Neuron (in vitro differentiated cells): ENCODE measurements around the gene TBC1D9B.
A peak's percentile ranks its signal among the peaks of the same experiment; 100 is the strongest.

ENCODE experiments used
- H2AFZ ChIP-seq: one replicate; pipeline ENCODE4 v1.6.1; 2013; ENCODE audit warnings: low read depth, mild to moderate bottlenecking, inconsistent platforms, low read length, moderate library complexity
- H3K27me3 ChIP-seq: one replicate; pipeline ENCODE4 v1.6.1; 2013; ENCODE audit warnings: low read length; ENCODE audit not compliant: insufficient read depth
- H3K36me3 ChIP-seq: one replicate; pipeline ENCODE4 v1.6.1; 2013; ENCODE audit warnings: low read length; ENCODE audit not compliant: insufficient read depth
- H3K4me1 ChIP-seq: one replicate; pipeline ENCODE4 v1.6.1; 2013; ENCODE audit warnings: low read length; ENCODE audit not compliant: insufficient read depth
- H3K4me3 ChIP-seq: 2 replicates; pipeline ENCODE4 v1.5.1; 2013; ENCODE audit warnings: mild to moderate bottlenecking, low read length, moderate library complexity
- H3K9me3 ChIP-seq: one replicate; pipeline ENCODE4 v1.6.1; 2013; ENCODE audit warnings: low read length

The TBC1D9B gene

DNA sequence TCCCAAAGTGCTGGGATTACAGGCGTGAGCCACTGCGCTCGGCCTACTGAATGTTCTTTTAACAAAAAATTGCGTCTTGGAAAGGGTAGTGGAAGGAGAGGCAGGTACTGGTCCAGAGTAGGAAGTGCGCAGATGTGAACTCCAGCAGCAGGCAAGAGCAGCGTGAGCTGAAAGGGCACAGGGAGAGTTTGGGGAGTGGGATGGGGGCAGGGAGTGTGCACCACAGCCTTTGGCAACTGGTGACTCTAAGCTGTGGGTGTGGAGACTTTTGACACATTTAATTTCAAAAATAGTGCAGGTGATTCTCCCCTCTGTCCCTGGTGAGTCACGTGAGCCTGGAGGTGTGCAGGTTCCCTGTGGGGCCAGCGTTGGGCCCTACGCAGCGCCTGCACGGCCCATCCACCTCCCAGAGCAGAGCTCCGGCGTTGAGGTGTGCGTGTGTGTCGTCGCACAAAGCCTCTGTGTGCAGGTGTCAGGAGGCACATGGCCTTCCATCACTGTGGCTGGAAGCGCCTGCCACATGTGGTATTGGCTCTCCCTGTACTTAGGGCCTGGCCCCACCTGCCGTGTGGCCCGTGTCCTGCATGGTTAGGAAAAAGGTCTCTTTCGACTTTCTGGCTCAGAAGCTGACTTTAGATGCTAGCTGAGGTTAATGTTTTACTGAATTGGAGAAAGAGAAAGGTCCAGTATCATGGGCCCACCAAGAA, 75.5 kb downstream of the TBC1D9B start:
- H3K36me3 ChIP-seq = peaks cover 64% of the 10 kb centered on the region

GRCh38 chr5:179830818-179831468, 76.8 kb downstream of the TBC1D9B start:
- Histone ChIP-seq H3K27me3 (no peaks in the 10 kb centered on the region), H3K4me1 (no peaks in the 10 kb centered on the region), H3K9me3 (peaks cover 5% of the 10 kb centered on the region), H3K4me3 (no peak overlapping the region), H3K36me3 (peaks cover 59% of the 10 kb centered on the region), H2AFZ (no peak overlapping the region)

More for the DNA sequence above, 75.5 kb downstream of the TBC1D9B start:
- no peak overlapping the region for H3K4me3 ChIP-seq
- H2AFZ ChIP-seq = no peak overlapping the region
- no peaks in the 10 kb centered on the region for H3K4me1 ChIP-seq
- peaks cover 5% of the 10 kb centered on the region for H3K9me3 ChIP-seq
- no peaks in the 10 kb centered on the region for H3K27me3 ChIP-seq

- H2AFZ ChIP-seq = no peak overlapping the region
- H3K9me3 ChIP-seq = peaks cover 5% of the 10 kb centered on the region
- no peak overlapping the region for H3K4me3 ChIP-seq
- H3K36me3 ChIP-seq = peaks cover 69% of the 10 kb centered on the region
- H3K27me3 ChIP-seq = no peaks in the 10 kb centered on the region
- H3K4me1 ChIP-seq = no peaks in the 10 kb centered on the region
Measured at GRCh38 chr5:179829732-179830435, 77.8 kb downstream of the TBC1D9B start.

- Histone ChIP-seq H2AFZ (no peak overlapping the region), H3K4me1 (no peaks in the 10 kb centered on the region), H3K27me3 (no peaks in the 10 kb centered on the region), H3K9me3 (peaks cover 5% of the 10 kb centered on the region), H3K4me3 (no peak overlapping the region), H3K36me3 (peaks cover 75% of the 10 kb centered on the region)
Measured at GRCh38 chr5:179828756-179829421, 78.8 kb downstream of the TBC1D9B start.

DNA sequence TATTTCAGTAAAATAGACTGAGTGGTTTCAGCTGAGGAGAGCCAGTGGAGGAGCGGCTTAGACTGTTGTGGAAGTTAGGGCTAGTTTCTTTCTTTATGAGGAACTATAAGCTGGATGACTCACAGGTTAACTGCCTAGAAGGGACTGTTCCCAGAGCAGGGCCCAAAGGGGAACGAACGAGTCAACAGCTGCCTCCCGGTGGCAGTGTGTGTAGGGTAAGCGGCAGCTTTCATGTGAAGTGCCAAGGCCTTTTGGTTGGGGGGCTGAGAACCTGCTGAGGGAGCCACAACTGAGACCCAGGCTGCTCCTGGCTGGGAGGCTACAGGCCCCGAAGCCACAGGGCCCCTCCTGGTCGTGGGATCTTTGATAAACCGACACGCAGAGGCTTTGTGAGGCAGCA, 80.0 kb downstream of the TBC1D9B start:
- no peaks in the 10 kb centered on the region for H3K27me3 ChIP-seq
- peaks cover 74% of the 10 kb centered on the region for H3K36me3 ChIP-seq
- H3K9me3 ChIP-seq = peaks cover 5% of the 10 kb centered on the region
- H3K4me1 ChIP-seq = peaks cover 3% of the 10 kb centered on the region
- no peak overlapping the region for H3K4me3 ChIP-seq
- no peak overlapping the region for H2AFZ ChIP-seq

GRCh38 chr5:179825655-179826182, 82.0 kb downstream of the TBC1D9B start:
- peaks cover 5% of the 10 kb centered on the region for H3K9me3 ChIP-seq
- H3K4me1 ChIP-seq = peaks cover 14% of the 10 kb centered on the region
- peaks cover 64% of the 10 kb centered on the region for H3K36me3 ChIP-seq
- no peaks in the 10 kb centered on the region for H3K27me3 ChIP-seq
- H2AFZ ChIP-seq = no peak overlapping the region
- H3K4me3 ChIP-seq = no peak overlapping the region

GRCh38 chr5:179824745-179825112, 83.0 kb downstream of the TBC1D9B start:
- Histone ChIP-seq H3K9me3 (peaks cover 2% of the 10 kb centered on the region), H3K4me1 (peaks cover 22% of the 10 kb centered on the region), H2AFZ (no peak overlapping the region), H3K27me3 (no peaks in the 10 kb centered on the region), H3K4me3 (no peak overlapping the region), H3K36me3 (peaks cover 59% of the 10 kb centered on the region)

DNA sequence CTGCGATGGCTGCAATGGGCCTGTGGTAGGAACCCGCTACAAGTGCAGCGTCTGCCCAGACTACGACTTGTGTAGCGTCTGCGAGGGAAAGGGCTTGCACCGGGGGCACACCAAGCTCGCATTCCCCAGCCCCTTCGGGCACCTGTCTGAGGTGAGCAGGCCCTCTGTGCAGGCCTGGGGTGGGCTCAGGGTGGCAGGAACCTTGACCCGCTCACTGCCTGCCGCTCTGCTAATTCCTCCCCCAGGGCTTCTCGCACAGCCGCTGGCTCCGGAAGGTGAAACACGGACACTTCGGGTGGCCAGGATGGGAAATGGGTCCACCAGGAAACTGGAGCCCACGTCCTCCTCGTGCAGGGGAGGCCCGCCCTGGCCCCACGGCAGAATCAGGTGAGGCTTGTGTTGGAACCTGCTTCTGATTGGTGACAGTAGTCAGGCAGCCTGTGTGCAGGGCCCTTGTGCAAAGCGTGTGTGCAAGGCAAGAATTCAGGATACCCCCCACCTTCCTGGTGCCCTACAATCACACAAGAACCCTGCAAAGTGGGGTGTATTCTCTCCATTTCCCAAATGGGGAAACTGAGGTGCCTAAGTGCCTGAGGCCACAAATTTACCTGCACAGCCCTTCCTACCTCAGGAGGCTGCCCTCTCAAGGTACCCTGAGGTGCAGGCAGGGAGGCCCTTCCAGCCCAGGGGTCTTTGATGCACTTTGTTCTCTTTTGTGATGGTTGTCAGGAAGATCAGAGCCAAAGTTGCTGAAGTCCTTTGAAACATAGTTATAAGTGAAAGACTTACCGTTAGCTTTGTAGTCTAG, 83.6 kb downstream of the TBC1D9B start:
- H3K9me3 ChIP-seq = no peaks in the 10 kb centered on the region
- peaks cover 27% of the 10 kb centered on the region for H3K4me1 ChIP-seq
- H3K36me3 ChIP-seq = peaks cover 54% of the 10 kb centered on the region
- no peak overlapping the region for H2AFZ ChIP-seq
- no peaks in the 10 kb centered on the region for H3K27me3 ChIP-seq
- H3K4me3 ChIP-seq = no peak overlapping the region

GRCh38 chr5:179822444-179822990, 85.2 kb downstream of the TBC1D9B start:
- no peaks in the 10 kb centered on the region for H3K9me3 ChIP-seq
- peak overlapping the region; percentile 57 for H3K4me3 ChIP-seq
- H3K4me1 ChIP-seq = peaks cover 34% of the 10 kb centered on the region
- H3K36me3 ChIP-seq = peaks cover 40% of the 10 kb centered on the region
- no peaks in the 10 kb centered on the region for H3K27me3 ChIP-seq
- no peak overlapping the region for H2AFZ ChIP-seq

DNA sequence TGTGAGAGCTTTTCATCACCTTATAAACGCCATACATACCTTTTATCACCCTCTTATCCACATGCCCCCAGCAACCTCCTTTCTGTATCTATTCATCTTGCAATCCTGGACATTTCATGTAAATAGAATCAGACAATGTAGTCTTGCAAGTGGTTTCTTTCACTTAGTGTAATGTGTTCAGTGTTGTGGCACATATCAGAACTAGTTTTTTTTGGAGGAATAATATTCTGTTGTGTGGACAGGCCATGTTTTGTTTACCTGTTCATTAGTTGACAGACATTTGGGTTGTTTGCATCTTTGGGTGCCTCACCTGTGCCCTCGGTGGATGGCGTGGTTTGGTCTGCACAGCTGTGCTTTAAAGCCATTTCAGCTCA, 85.7 kb downstream of the TBC1D9B start:
- no peaks in the 10 kb centered on the region for H3K27me3 ChIP-seq
- H3K4me3 ChIP-seq = peak overlapping the region; percentile 57
- peaks cover 34% of the 10 kb centered on the region for H3K4me1 ChIP-seq
- no peak overlapping the region for H2AFZ ChIP-seq
- H3K9me3 ChIP-seq = no peaks in the 10 kb centered on the region
- peaks cover 38% of the 10 kb centered on the region for H3K36me3 ChIP-seq

DNA sequence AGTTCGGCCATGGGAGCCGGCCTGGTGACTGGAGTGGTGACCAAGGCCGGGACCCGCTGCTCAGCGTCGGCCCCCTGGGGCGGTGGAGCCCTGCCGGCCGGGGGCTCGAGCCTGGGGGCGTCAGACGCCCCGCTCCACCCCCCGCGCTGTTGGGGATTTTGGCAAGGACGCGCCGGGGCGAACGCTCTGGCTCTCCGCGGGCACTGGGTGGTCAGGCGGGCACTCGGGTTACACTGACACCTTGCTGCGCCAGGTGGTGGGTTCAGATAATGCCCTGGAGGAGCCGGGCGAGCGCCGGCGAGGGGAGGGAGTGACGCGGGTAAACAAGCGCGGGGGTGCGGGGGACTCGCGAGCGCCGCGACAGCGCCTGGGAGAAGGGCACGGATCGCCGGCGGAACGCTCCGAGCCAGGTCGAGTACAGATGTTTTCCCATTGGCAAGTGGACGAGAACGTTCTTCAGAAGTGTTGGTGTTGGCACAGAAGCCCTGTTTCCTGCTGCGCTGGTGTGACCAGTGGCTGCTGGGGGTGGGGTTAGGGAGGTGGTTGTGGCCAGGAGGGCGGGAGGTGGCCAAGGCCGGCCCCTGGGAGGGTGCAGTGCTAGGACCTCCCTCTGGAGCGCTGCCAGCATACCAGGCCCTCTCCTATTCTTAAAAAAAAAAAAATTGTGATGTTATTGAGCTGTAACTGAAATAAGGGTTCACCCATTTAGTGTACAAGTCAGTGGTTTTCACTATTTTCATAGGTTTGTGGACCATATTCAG, 86.2 kb downstream of the TBC1D9B start:
- peaks cover 34% of the 10 kb centered on the region for H3K4me1 ChIP-seq

More for the DNA sequence above, 86.2 kb downstream of the TBC1D9B start:
- Histone ChIP-seq H3K27me3 (no peaks in the 10 kb centered on the region), H3K9me3 (no peaks in the 10 kb centered on the region), H2AFZ (no peak overlapping the region), H3K4me3 (peak overlapping the region; percentile 57), H3K36me3 (peaks cover 33% of the 10 kb centered on the region)
